Measurements from ENCODE around the gene ARFRP1. TPM values are rescaled to one million over a fixed set of nuclear protein-coding genes. Genes with fewer than 3 reads are reported as not detected.

ARFRP1 gene
- total and polyA plus RNA-seq, 2 of the 13 experiments (the other 11 are each of a cell fraction or from before 2014, with no cell fraction given) = 32.0 to 51.1 TPM

DNA sequence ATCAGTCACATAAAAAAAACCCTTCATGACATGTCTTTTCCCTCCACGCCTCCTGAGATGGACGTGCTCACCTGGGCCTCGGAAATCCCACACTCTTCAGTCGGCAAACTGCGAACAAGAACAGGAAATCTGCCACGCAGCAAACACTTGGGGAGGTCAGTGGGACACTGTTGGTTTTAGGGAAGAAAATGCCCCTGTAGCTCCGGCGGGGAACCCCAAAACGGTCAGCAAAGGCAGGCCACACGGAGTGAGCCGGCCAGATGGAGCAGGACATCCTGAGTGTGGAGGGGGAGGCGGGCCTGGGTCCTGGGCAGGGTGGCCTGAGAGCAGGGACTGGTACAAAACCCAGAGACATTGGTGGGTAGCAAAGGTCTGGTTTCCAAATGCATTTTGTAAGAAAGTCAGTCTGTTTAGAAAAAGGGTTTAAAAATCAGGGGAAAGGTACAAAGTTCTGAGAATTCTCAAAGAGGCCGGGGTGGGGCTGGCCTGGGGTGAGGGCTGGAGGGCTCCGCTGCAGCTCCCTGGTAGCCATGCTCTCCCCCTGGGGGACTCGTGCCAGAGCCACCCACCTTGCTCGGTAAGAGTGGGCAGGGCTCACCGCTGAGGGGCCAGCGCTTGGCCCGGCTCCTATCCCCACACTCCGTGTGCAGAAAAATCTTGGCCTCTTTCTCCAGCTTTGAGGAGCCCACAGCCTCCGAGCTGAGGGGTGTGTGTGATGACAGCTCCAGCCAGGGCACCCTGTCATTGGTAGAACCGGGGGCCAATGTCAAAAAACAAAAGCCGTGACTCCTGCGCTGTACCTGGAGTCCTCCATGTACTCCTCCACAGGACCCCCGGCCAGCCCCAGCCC, 37.0 kb upstream of the ARFRP1 start (continued):
- TF ChIP-seq, protein P1, sequence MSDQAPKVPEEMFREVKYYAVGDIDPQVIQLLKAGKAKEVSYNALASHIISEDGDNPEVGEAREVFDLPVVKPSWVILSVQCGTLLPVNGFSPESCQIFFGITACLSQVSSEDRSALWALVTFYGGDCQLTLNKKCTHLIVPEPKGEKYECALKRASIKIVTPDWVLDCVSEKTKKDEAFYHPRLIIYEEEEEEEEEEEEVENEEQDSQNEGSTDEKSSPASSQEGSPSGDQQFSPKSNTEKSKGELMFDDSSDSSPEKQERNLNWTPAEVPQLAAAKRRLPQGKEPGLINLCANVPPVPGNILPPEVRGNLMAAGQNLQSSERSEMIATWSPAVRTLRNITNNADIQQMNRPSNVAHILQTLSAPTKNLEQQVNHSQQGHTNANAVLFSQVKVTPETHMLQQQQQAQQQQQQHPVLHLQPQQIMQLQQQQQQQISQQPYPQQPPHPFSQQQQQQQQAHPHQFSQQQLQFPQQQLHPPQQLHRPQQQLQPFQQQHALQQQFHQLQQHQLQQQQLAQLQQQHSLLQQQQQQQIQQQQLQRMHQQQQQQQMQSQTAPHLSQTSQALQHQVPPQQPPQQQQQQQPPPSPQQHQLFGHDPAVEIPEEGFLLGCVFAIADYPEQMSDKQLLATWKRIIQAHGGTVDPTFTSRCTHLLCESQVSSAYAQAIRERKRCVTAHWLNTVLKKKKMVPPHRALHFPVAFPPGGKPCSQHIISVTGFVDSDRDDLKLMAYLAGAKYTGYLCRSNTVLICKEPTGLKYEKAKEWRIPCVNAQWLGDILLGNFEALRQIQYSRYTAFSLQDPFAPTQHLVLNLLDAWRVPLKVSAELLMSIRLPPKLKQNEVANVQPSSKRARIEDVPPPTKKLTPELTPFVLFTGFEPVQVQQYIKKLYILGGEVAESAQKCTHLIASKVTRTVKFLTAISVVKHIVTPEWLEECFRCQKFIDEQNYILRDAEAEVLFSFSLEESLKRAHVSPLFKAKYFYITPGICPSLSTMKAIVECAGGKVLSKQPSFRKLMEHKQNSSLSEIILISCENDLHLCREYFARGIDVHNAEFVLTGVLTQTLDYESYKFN (CRISPR knock-in tag; conservative IDR thresholded peaks at IDR 0.05) = peak; percentile 57; the same call in 1 of the 2 replicates
- TF ChIP-seq KDM2A (CRISPR knock-in tag; IDR thresholded peaks at IDR 0.05; ENCODE audit: borderline replicate concordance, low read depth) (peak; percentile 92), PCBP1 (IDR thresholded peaks at IDR 0.05; ENCODE audit: borderline replicate concordance, low read depth, low read length) (0 out of 2 replicates have a peak, but pooled peaks have one; percentile 54), UBTF (CRISPR knock-in tag; IDR thresholded peaks at IDR 0.05) (peak; percentile 57), ZNF574 (CRISPR knock-in tag; IDR thresholded peaks at IDR 0.05) (peak; percentile 33; the same call in 1 of the 2 replicates), MZF1 (CRISPR knock-in tag; IDR thresholded peaks at IDR 0.05; ENCODE audit: borderline replicate concordance) (peak; percentile 52; the same call in 1 of the 2 replicates), BORCS8-MEF2B (CRISPR knock-in tag; IDR thresholded peaks at IDR 0.05) (peak; percentile 53; the same call in 1 of the 2 replicates), NAIF1 (CRISPR knock-in tag; IDR thresholded peaks at IDR 0.05; ENCODE audit: borderline replicate concordance) (no peak), TCF12 (IDR thresholded peaks at IDR 0.05) (no peak), TCF12 (CRISPR knock-in tag; IDR thresholded peaks at IDR 0.05) (0 out of 2 replicates have a peak, but pooled peaks have one; percentile 24), ZFP36L1 (CRISPR knock-in tag; IDR thresholded peaks at IDR 0.05) (0 out of 2 replicates have a peak, but pooled peaks have one; percentile 21), DMTF1 (CRISPR knock-in tag; IDR thresholded peaks at IDR 0.05) (0 out of 2 replicates have a peak, but pooled peaks have one; percentile 68)
- TF ChIP-seq, protein P2, sequence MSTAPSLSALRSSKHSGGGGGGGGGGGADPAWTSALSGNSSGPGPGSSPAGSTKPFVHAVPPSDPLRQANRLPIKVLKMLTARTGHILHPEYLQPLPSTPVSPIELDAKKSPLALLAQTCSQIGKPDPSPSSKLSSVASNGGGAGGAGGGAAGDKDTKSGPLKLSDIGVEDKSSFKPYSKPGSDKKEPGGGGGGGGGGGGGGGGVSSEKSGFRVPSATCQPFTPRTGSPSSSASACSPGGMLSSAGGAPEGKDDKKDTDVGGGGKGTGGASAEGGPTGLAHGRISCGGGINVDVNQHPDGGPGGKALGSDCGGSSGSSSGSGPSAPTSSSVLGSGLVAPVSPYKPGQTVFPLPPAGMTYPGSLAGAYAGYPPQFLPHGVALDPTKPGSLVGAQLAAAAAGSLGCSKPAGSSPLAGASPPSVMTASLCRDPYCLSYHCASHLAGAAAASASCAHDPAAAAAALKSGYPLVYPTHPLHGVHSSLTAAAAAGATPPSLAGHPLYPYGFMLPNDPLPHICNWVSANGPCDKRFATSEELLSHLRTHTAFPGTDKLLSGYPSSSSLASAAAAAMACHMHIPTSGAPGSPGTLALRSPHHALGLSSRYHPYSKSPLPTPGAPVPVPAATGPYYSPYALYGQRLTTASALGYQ (CRISPR knock-in tag; IDR thresholded peaks at IDR 0.05) = no peak; the same call in 1 of the 2 replicates
